ENCODE measurements around the gene STAC2. TPM values are rescaled to one million over a fixed set of nuclear protein-coding genes. Genes with fewer than 3 reads are reported as not detected.

Gene STAC2
- total and polyA plus RNA-seq, 9 of the 15 experiments (the other 6 are each of a cell fraction or from before 2014, with no cell fraction given), result not detected

GRCh38 chr17:39244600-39245570 lies 19.1 kb upstream of the STAC2 start (continued):
- TF ChIP-seq, protein P1, sequence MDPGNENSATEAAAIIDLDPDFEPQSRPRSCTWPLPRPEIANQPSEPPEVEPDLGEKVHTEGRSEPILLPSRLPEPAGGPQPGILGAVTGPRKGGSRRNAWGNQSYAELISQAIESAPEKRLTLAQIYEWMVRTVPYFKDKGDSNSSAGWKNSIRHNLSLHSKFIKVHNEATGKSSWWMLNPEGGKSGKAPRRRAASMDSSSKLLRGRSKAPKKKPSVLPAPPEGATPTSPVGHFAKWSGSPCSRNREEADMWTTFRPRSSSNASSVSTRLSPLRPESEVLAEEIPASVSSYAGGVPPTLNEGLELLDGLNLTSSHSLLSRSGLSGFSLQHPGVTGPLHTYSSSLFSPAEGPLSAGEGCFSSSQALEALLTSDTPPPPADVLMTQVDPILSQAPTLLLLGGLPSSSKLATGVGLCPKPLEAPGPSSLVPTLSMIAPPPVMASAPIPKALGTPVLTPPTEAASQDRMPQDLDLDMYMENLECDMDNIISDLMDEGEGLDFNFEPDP (CRISPR knock-in tag; IDR thresholded peaks at IDR 0.05), result no peak
- TF ChIP-seq, protein P2, sequence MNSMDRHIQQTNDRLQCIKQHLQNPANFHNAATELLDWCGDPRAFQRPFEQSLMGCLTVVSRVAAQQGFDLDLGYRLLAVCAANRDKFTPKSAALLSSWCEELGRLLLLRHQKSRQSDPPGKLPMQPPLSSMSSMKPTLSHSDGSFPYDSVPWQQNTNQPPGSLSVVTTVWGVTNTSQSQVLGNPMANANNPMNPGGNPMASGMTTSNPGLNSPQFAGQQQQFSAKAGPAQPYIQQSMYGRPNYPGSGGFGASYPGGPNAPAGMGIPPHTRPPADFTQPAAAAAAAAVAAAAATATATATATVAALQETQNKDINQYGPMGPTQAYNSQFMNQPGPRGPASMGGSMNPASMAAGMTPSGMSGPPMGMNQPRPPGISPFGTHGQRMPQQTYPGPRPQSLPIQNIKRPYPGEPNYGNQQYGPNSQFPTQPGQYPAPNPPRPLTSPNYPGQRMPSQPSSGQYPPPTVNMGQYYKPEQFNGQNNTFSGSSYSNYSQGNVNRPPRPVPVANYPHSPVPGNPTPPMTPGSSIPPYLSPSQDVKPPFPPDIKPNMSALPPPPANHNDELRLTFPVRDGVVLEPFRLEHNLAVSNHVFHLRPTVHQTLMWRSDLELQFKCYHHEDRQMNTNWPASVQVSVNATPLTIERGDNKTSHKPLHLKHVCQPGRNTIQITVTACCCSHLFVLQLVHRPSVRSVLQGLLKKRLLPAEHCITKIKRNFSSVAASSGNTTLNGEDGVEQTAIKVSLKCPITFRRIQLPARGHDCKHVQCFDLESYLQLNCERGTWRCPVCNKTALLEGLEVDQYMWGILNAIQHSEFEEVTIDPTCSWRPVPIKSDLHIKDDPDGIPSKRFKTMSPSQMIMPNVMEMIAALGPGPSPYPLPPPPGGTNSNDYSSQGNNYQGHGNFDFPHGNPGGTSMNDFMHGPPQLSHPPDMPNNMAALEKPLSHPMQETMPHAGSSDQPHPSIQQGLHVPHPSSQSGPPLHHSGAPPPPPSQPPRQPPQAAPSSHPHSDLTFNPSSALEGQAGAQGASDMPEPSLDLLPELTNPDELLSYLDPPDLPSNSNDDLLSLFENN (IDR thresholded peaks at IDR 0.05; ENCODE audit: low read depth in 2 of 2, low read length in 2 of 2), result no peak
- TF ChIP-seq, protein P3, sequence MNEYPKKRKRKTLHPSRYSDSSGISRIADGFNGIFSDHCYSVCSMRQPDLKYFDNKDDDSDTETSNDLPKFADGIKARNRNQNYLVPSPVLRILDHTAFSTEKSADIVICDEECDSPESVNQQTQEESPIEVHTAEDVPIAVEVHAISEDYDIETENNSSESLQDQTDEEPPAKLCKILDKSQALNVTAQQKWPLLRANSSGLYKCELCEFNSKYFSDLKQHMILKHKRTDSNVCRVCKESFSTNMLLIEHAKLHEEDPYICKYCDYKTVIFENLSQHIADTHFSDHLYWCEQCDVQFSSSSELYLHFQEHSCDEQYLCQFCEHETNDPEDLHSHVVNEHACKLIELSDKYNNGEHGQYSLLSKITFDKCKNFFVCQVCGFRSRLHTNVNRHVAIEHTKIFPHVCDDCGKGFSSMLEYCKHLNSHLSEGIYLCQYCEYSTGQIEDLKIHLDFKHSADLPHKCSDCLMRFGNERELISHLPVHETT (CRISPR knock-in tag; conservative IDR thresholded peaks at IDR 0.05 in 1 of 2, IDR thresholded peaks at IDR 0.05 in 1 of 2), result no peak
- no peak for TF ChIP-seq ZNF644 (tag; IDR thresholded peaks at IDR 0.05; ENCODE audit: low read depth)
- TF ChIP-seq PRMT5 (CRISPR knock-in tag; IDR thresholded peaks at IDR 0.05), result no peak
- no peak for TF ChIP-seq ZKSCAN8 (CRISPR knock-in tag; IDR thresholded peaks at IDR 0.05)
- no peak for TF ChIP-seq GABPB1 (CRISPR knock-in tag; IDR thresholded peaks at IDR 0.05)
- TF ChIP-seq ZNF347 (CRISPR knock-in tag; IDR thresholded peaks at IDR 0.05; ENCODE audit: low read depth), result no peak
- no peak for TF ChIP-seq POLR2G (IDR thresholded peaks at IDR 0.05; ENCODE audit: low read depth, low read length)
- no peak for TF ChIP-seq TCF7L2 (IDR thresholded peaks at IDR 0.05; ENCODE audit: low read depth, low read length)
- peak; percentile 43; the same call in 1 of the 2 replicates for TF ChIP-seq CEBPG (CRISPR knock-in tag; IDR thresholded peaks at IDR 0.05)
- 0 out of 4 replicates have a peak, but pooled peaks of 1 of the 2 experiments have one; percentile 10 for TF ChIP-seq CEBPG (tag; conservative IDR thresholded peaks at IDR 0.05 in 1 of 2, IDR thresholded peaks at IDR 0.05 in 1 of 2)
- TF ChIP-seq KLF1 (tag; IDR thresholded peaks at IDR 0.05), result no peak
- no peak for TF ChIP-seq ELK1 (CRISPR knock-in tag; IDR thresholded peaks at IDR 0.05)
- TF ChIP-seq PATZ1 (CRISPR knock-in tag; IDR thresholded peaks at IDR 0.05; ENCODE audit: borderline replicate concordance), result no peak
- TF ChIP-seq POLR2AphosphoS2 (IDR thresholded peaks at IDR 0.05; ENCODE audit: low read length), result no peak

All from K562 (cell line).